Endodermal cell (in vitro differentiated cells): ENCODE data around the gene HOXD11. TPM values are rescaled to one million over a fixed set of nuclear protein-coding genes. Genes with fewer than 3 reads are reported as not detected.
A peak's percentile ranks its signal among the peaks of the same experiment; 100 is the strongest.

Experiments used
- DNase-seq: peaks from one replicate; pipeline ENCODE4 v3.0.0-alpha.2; 2017
- H3K27ac ChIP-seq: 2 replicates; pipeline ENCODE4 v1.5.1; 2013; ENCODE audit warnings: mild to moderate bottlenecking, low read depth, low read length, moderate library complexity
- H3K27me3 ChIP-seq: 2 replicates; pipeline ENCODE4 v1.6.1; 2013; ENCODE audit warnings: mild to moderate bottlenecking, low read length, moderate library complexity; ENCODE audit not compliant: insufficient read depth, control insufficient read depth, poor library complexity, severe bottlenecking
- H3K36me3 ChIP-seq: 2 replicates; pipeline ENCODE4 v1.7.0; 2013; ENCODE audit warnings: mild to moderate bottlenecking, low read length, moderate library complexity; ENCODE audit not compliant: control insufficient read depth, insufficient read depth
- H3K4me1 ChIP-seq: one replicate; pipeline ENCODE4 v1.7.0; 2013; ENCODE audit warnings: low read length; ENCODE audit not compliant: control insufficient read depth, insufficient read depth
- H3K4me3 ChIP-seq: 2 replicates; pipeline ENCODE4 v1.5.1; 2013; ENCODE audit warnings: mild to moderate bottlenecking, low read length, moderate library complexity
- H3K9ac ChIP-seq: 2 replicates; pipeline ENCODE4 v1.6.1; 2013; ENCODE audit warnings: mild to moderate bottlenecking, low read length, moderate library complexity; ENCODE audit not compliant: poor library complexity, severe bottlenecking; ENCODE audit errors: extremely low read depth
- H3K9me3 ChIP-seq: 2 replicates; pipeline ENCODE4 v1.6.1; 2013; ENCODE audit warnings: mild to moderate bottlenecking, low read length, moderate library complexity; ENCODE audit not compliant: control insufficient read depth
- H3K27ac Mint-ChIP-seq: 2 replicates; pipeline ENCODE4 v1.8.0; 2020; ENCODE audit warnings: mixed read lengths
- H3K27me3 Mint-ChIP-seq: 2 replicates; pipeline ENCODE4 v1.8.0; 2021; ENCODE audit warnings: mild to moderate bottlenecking, mixed read lengths; ENCODE audit not compliant: insufficient read depth
- H3K36me3 Mint-ChIP-seq: 2 replicates; pipeline ENCODE4 v1.8.0; 2020; ENCODE audit warnings: low read depth, mixed read lengths
- H3K4me1 Mint-ChIP-seq: 2 replicates; pipeline ENCODE4 v1.8.0; 2020; ENCODE audit warnings: mixed read lengths
- H3K4me3 Mint-ChIP-seq: 2 replicates; pipeline ENCODE4 v1.8.0; 2020; ENCODE audit warnings: mild to moderate bottlenecking, moderate library complexity, mixed read lengths
- H3K9me3 Mint-ChIP-seq: 2 replicates; pipeline ENCODE4 v1.8.0; 2020; ENCODE audit warnings: mild to moderate bottlenecking, mixed read lengths
- WGBS, 2 experiments: methylation state at CpG; one replicate each; pipeline versions ENCODE4 v1.1.5 to v1.1.7; 2013; ENCODE audit warnings: missing lambda C conversion rate in 2 of 2, mixed read lengths in 1 of 2; ENCODE audit not compliant: insufficient coverage in 1 of 2, insufficient read length in 1 of 2; 5-methylcytosine and 5-hydroxymethylcytosine counted together
- total RNA-seq, 2 donors: library from RNA; stranded (reverse); fragmentation: NEBNext Ultra II Directional in 1 of 2; extraction: Animal tissue kit (Norgen Biotek cat#: 25700) in 1 of 2; gene quantifications; 2 replicates in 1 of 2; 3 replicates in 1 of 2; pipeline ENCODE4 v1.2.1, GENCODE V29; 2021
- TF ChIP-seq, protein P1 (sequence below): fragments of 200-600 bp; sonication (generic); conservative IDR thresholded peaks from 2 replicates; pipeline ENCODE4 v1.5.0; 2021; ENCODE audit warnings: antibody characterized with exemption, mild to moderate bottlenecking

The HOXD11 gene
- total RNA-seq, 2 donors from 2014 or later = not detected

DNA sequence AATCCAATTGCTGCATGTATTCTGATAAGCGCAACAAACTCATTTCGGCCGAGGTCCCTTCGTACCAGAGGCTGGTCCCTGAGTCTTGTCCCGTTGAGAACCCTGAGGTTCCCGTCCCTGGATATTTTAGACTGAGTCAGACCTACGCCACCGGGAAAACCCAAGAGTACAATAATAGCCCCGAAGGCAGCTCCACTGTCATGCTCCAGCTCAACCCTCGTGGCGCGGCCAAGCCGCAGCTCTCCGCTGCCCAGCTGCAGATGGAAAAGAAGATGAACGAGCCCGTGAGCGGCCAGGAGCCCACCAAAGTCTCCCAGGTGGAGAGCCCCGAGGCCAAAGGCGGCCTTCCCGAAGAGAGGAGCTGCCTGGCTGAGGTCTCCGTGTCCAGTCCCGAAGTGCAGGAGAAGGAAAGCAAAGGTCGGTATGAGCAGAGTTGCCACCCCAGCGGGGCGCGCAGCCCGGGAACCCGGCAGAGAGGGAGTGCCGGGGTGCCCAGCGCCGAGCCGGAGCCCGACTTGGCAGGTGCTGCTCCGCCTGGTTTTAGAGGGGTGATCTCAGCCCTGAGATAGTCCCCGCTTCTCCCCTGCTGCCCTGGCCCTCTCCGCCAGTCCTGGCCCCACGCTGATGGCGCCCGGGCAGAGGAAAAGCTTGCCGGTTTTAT lies 10.2 kb downstream of the HOXD11 start:
- H3K36me3 Mint-ChIP-seq = no peaks in the 10 kb centered on the region
- WGBS, 2 experiments = 70 to 78% methylated on average over 22 to 40 of the region's 40 CpGs
- H3K27me3 Mint-ChIP-seq = peaks cover 100% of the 10 kb centered on the region
- H3K4me1 Mint-ChIP-seq = no peaks in the 10 kb centered on the region
- H3K27ac Mint-ChIP-seq = no peak overlapping the region
- peaks cover 13% of the 10 kb centered on the region for H3K9me3 Mint-ChIP-seq
- H3K27me3 ChIP-seq = peaks cover 100% of the 10 kb centered on the region
- TF ChIP-seq, protein P1, sequence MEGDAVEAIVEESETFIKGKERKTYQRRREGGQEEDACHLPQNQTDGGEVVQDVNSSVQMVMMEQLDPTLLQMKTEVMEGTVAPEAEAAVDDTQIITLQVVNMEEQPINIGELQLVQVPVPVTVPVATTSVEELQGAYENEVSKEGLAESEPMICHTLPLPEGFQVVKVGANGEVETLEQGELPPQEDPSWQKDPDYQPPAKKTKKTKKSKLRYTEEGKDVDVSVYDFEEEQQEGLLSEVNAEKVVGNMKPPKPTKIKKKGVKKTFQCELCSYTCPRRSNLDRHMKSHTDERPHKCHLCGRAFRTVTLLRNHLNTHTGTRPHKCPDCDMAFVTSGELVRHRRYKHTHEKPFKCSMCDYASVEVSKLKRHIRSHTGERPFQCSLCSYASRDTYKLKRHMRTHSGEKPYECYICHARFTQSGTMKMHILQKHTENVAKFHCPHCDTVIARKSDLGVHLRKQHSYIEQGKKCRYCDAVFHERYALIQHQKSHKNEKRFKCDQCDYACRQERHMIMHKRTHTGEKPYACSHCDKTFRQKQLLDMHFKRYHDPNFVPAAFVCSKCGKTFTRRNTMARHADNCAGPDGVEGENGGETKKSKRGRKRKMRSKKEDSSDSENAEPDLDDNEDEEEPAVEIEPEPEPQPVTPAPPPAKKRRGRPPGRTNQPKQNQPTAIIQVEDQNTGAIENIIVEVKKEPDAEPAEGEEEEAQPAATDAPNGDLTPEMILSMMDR = no peak
- H3K4me3 Mint-ChIP-seq = no peak overlapping the region
- H3K4me3 ChIP-seq = no peak overlapping the region
- no peak overlapping the region for H3K27ac ChIP-seq
- H3K36me3 ChIP-seq = no peaks in the 10 kb centered on the region
- H3K9me3 ChIP-seq = peaks cover 10% of the 10 kb centered on the region
- H3K4me1 ChIP-seq = no peaks in the 10 kb centered on the region
- no peak overlapping the region for H3K9ac ChIP-seq
- DNase-seq = peak; percentile 35

DNA sequence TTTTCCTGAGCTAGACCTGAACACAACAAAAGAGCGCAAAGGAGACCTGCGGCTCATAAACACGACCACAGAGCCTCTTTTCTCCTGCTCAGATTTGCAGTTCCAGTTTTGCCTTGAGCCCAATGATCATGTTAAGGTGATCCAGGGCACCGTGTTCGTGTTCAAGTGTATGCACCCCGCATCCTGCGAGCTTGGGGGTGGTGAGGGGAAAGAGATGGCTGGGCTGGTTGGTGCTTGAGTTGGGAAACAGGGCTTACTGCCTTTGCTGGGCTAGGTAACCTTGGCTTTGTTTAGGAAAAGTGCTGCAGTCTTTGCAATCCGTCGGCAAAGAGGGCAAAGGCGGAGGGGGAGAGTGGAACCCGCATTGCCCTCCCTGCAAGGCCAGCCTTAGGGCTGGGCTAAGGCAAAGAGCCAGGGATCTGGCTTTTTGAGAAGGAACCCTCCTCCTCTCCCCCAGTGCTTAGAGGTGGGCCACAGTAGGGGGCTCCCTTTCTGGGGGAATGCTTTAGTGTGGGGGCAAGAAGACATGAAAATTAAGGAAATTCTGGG lies 10.8 kb downstream of the HOXD11 start:
- Mint-ChIP-seq H3K36me3 (no peaks in the 10 kb centered on the region), H3K27ac (no peak overlapping the region), H3K9me3 (peaks cover 13% of the 10 kb centered on the region), H3K4me1 (no peaks in the 10 kb centered on the region), H3K27me3 (peaks cover 100% of the 10 kb centered on the region), H3K4me3 (no peak overlapping the region)
- Histone ChIP-seq H3K36me3 (no peaks in the 10 kb centered on the region), H3K27me3 (peaks cover 100% of the 10 kb centered on the region), H3K9ac (no peak overlapping the region), H3K4me1 (no peaks in the 10 kb centered on the region), H3K27ac (no peak overlapping the region), H3K9me3 (peaks cover 10% of the 10 kb centered on the region), H3K4me3 (no peak overlapping the region)
- TF ChIP-seq, protein P1 = no peak
- DNase-seq = peak; percentile 24
- 49 to 60% methylated on average over 3 to 11 of the region's 11 CpGs for WGBS, 2 experiments

DNA sequence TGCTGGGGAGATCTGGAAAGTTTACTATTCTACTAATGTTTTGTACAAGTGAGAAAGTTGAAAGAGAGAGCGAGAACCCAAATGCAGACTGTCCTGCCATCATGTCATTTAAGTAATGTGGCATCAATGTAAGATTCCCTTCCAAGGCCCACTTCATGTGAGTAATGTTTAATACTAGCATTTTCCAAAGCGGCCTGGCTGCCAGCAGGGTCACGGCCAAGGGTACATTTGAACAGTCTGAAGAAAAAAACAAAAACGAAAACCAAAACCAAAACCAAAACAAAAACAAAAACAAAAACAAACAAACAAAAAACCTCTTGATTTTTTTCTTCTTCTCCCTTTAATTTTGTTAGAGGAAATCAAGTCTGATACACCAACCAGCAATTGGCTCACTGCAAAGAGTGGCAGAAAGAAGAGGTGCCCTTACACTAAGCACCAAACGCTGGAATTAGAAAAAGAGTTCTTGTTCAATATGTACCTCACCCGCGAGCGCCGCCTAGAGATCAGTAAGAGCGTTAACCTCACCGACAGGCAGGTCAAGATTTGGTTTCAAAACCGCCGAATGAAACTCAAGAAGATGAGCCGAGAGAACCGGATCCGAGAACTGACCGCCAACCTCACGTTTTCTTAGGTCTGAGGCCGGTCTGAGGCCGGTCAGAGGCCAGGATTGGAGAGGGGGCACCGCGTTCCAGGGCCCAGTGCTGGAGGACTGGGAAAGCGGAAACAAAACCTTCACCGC lies 11.7 kb downstream of the HOXD11 start:
- no peaks in the 10 kb centered on the region for H3K36me3 Mint-ChIP-seq
- H3K27ac Mint-ChIP-seq = no peak overlapping the region
- no peaks in the 10 kb centered on the region for H3K4me1 ChIP-seq
- peak; percentile 85 for DNase-seq
- H3K36me3 ChIP-seq = no peaks in the 10 kb centered on the region
- H3K9me3 Mint-ChIP-seq = peaks cover 13% of the 10 kb centered on the region
- H3K4me1 Mint-ChIP-seq = no peaks in the 10 kb centered on the region
- H3K9ac ChIP-seq = no peak overlapping the region
- peaks cover 99% of the 10 kb centered on the region for H3K27me3 Mint-ChIP-seq
- 7 to 16% methylated on average over 17 to 24 of the region's 24 CpGs for WGBS, 2 experiments
- no peak overlapping the region for H3K27ac ChIP-seq
- TF ChIP-seq, protein P1 = peak; percentile 78
- H3K9me3 ChIP-seq = peaks cover 10% of the 10 kb centered on the region
- H3K27me3 ChIP-seq = peaks cover 100% of the 10 kb centered on the region
- H3K4me3 ChIP-seq = no peak overlapping the region
- H3K4me3 Mint-ChIP-seq = no peak overlapping the region
